ENCODE results near the gene C3orf80.

Gene C3orf80

GRCh38 chr3:160257606-160258005, 32.4 kb downstream of the C3orf80 start:
- no peak for TF ChIP-seq CTCF (IDR thresholded peaks at IDR 0.05; ENCODE audit: control insufficient read depth, extremely low read depth, insufficient read depth)
- no peak for DNase-seq (ENCODE audit: low read depth)
- no peak overlapping the region for H3K4me3 ChIP-seq (ENCODE audit: low read depth, low read length)

GRCh38 chr3:160259589-160259988, 34.4 kb downstream of the C3orf80 start:
- H3K4me3 ChIP-seq (ENCODE audit: low read depth, low read length): no peak overlapping the region
- no peak for DNase-seq (ENCODE audit: low read depth)
- TF ChIP-seq CTCF (IDR thresholded peaks at IDR 0.05; ENCODE audit: control insufficient read depth, extremely low read depth, insufficient read depth): no peak

- TF ChIP-seq CTCF (IDR thresholded peaks at IDR 0.05; ENCODE audit: control insufficient read depth, extremely low read depth, insufficient read depth): no peak
Measured at GRCh38 chr3:160260587-160261270, 35.5 kb downstream of the C3orf80 start.

GRCh38 chr3:160265088-160265487, 39.9 kb downstream of the C3orf80 start:
- H3K4me3 ChIP-seq (ENCODE audit: low read depth, low read length): 0 out of 2 replicates have a peak overlapping the region, but pooled peaks have one; percentile 5
- DNase-seq (ENCODE audit: low read depth): peak; percentile 80
- no peak for TF ChIP-seq CTCF (IDR thresholded peaks at IDR 0.05; ENCODE audit: control insufficient read depth, extremely low read depth, insufficient read depth)

More at GRCh38 chr3:160260587-160261270, 35.5 kb downstream of the C3orf80 start:
- DNase-seq (ENCODE audit: low read depth): no peak
- H3K4me3 ChIP-seq (ENCODE audit: low read depth, low read length): no peak overlapping the region

Measured in LNCaP clone FGC (cell line).